ENCODE measurements around the gene TSC22D4. TPM values are rescaled to one million over a fixed set of nuclear protein-coding genes. Genes with fewer than 3 reads are reported as not detected.

TSC22D4 gene
- total RNA-seq, 1 experiment from 2014 or later = 68.8 TPM

DNA sequence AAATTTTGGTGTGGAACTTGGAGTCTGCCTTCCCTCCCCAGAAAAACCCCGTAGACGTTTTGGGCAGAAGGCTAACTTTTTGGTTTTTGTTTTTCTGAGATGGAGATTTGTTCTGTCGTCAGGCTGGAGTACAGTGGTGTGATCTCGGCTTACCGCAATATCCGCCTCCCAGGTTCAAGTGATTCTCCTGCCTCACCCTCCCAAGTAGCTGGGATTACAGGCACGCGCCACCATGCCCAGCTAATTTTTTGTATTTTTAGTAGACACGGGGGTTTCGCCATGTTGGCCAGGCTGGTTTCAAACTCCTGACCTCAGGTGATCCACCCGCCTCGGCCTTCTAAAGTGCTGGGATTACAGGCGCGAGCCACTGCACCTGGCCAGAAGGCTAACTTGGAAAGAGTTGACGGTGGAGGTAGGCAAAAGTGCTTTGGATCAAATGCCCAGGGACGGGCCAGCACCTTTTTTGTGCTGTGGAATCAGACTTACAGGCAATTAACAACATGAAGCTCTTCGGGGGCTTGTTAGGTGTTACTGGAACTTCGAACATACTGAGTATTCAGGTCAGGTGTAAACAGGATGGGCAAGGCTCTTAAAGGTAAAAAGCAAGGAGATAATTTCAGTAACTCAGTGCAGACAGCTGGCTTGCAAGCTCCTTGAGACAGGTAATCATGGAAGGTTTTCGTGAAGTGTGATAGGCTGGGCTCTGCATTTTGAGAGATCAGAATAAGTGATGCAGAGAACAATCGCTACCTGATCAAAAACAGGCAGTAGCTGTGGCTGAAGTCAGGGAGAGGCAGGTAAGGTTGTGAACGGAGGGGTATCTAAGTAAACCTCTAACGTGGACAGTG lies 44.5 kb downstream of the TSC22D4 start:
- peaks cover 40% of the 10 kb centered on the region for H3K4me1 ChIP-seq (replicated peaks; ENCODE audit: insufficient read depth)
- no peaks in the 10 kb centered on the region for H3K9me3 ChIP-seq (ENCODE audit: insufficient read depth, low read depth)
- peak overlapping the region; percentile 77 for H3K27ac ChIP-seq
- H3K27me3 ChIP-seq (ENCODE audit: insufficient read depth, low read depth) = no peaks in the 10 kb centered on the region
- ChIA-PET CTCF (no interaction called here), POLR2A (ENCODE audit: unreplicated experiment) (no interaction called here)
- H3F3A ChIP-seq (ENCODE audit: insufficient read depth, low read depth) = peaks cover 59% of the 10 kb centered on the region
- H3K79me2 ChIP-seq (ENCODE audit: low read depth) = peaks cover 61% of the 10 kb centered on the region
- no peak for DNase-seq
- H4K20me1 ChIP-seq (ENCODE audit: insufficient read depth) = peaks cover 6% of the 10 kb centered on the region
- peak overlapping the region; percentile 96 for H3K4me2 ChIP-seq
- H2AFZ ChIP-seq = no peak overlapping the region
- no TSS peak for BruUV-seq (replicated peaks)
- intact Hi-C loops (cut with micrococcal nuclease; ENCODE audit: unreplicated experiment) = no loop called here
- peaks cover 26% of the 10 kb centered on the region; the same call in 1 of the 2 replicates for H3K36me3 ChIP-seq (ENCODE audit: low read depth)
- H3K4me3 ChIP-seq = peak overlapping the region; percentile 87
- H3K9me2 ChIP-seq (ENCODE audit: insufficient read depth) = no peaks in the 10 kb centered on the region
- TF ChIP-seq, protein P1, sequence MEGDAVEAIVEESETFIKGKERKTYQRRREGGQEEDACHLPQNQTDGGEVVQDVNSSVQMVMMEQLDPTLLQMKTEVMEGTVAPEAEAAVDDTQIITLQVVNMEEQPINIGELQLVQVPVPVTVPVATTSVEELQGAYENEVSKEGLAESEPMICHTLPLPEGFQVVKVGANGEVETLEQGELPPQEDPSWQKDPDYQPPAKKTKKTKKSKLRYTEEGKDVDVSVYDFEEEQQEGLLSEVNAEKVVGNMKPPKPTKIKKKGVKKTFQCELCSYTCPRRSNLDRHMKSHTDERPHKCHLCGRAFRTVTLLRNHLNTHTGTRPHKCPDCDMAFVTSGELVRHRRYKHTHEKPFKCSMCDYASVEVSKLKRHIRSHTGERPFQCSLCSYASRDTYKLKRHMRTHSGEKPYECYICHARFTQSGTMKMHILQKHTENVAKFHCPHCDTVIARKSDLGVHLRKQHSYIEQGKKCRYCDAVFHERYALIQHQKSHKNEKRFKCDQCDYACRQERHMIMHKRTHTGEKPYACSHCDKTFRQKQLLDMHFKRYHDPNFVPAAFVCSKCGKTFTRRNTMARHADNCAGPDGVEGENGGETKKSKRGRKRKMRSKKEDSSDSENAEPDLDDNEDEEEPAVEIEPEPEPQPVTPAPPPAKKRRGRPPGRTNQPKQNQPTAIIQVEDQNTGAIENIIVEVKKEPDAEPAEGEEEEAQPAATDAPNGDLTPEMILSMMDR (conservative IDR thresholded peaks at IDR 0.05) = no peak
- no peak for TF ChIP-seq EZH2 (IDR thresholded peaks at IDR 0.05; ENCODE audit: low read depth)

DNA sequence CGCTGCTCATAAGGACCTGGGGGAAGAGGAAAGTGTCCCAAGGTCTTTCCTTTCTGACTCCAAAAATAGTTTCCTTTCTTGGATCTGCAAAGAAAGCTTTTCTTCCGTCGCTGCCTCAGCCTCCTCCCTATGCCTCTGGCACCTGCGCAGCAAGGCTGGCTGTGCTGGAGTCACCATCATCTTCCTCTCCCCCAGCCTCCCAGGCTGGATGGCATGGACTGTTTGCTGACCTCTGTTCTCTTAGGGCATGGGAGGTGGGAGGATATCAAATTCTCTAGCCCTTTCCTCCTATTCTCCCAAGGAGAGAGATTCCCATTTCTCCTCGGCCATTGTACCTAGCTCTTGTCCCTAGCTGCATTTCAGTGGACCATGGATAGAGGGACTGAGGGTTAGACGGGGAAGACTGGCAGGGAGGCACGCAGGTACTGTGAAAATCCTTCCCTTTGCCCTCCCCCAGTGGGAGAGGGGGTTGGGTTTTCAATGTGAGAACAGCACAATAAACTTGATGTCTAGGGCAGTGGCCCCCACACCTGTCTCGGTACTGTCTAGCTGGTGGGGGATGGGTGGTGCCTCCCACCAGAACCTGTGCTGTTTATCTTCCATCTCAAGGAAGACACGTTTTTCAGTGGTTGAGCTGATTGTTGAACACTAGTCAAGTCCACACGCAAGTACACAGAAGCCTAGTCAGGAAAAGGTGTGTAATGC lies 45.3 kb downstream of the TSC22D4 start:
- H3K4me2 ChIP-seq = peak overlapping the region; percentile 96
- ChIA-PET CTCF (interaction anchor here (0.5 kb wide), 1 partner anchor 295 kb away, joined by 4 read pairs; no protein-coding TSS in a partner anchor), POLR2A (ENCODE audit: unreplicated experiment) (no interaction called here)
- H3F3A ChIP-seq (ENCODE audit: insufficient read depth, low read depth) = peaks cover 55% of the 10 kb centered on the region
- peaks cover 6% of the 10 kb centered on the region for H4K20me1 ChIP-seq (ENCODE audit: insufficient read depth)
- H3K79me2 ChIP-seq (ENCODE audit: low read depth) = peaks cover 61% of the 10 kb centered on the region
- H3K36me3 ChIP-seq (ENCODE audit: low read depth) = peaks cover 26% of the 10 kb centered on the region; the same call in 1 of the 2 replicates
- H3K9me2 ChIP-seq (ENCODE audit: insufficient read depth) = no peaks in the 10 kb centered on the region
- no peak for DNase-seq
- no peaks in the 10 kb centered on the region for H3K9me3 ChIP-seq (ENCODE audit: insufficient read depth, low read depth)
- intact Hi-C loops (cut with micrococcal nuclease; ENCODE audit: unreplicated experiment) = no loop called here
- BruUV-seq (replicated peaks) = no TSS peak
- H3K4me1 ChIP-seq (replicated peaks; ENCODE audit: insufficient read depth) = peaks cover 40% of the 10 kb centered on the region
- peak overlapping the region; percentile 87; the same call in 1 of the 2 replicates for H3K4me3 ChIP-seq
- no peaks in the 10 kb centered on the region for H3K27me3 ChIP-seq (ENCODE audit: insufficient read depth, low read depth)
- no peak overlapping the region for H2AFZ ChIP-seq
- TF ChIP-seq, protein P1 (conservative IDR thresholded peaks at IDR 0.05) = no peak
- H3K27ac ChIP-seq = no peak overlapping the region

DNA sequence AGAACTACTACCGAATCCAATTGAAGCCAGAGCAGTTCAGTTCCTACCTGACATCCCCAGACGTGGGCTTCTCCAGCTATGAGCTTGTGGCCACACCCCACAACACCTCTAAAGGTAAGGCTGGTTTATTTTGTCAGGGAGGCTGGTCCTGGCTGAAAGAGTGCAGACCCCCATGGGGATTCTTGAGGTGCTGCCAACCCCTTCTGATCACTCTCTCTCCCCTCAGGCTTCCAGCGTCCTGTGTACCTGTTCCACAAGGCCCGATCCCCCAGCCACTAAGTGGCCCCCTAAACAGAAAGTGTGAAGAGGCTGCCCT lies 45.8 kb downstream of the TSC22D4 start:
- POLR2A ChIA-PET (ENCODE audit: unreplicated experiment) = no interaction called here
- no TSS peak for BruUV-seq (replicated peaks)
- TF ChIP-seq, protein P1 (conservative IDR thresholded peaks at IDR 0.05) = no peak
- no peak for TF ChIP-seq EZH2 (IDR thresholded peaks at IDR 0.05; ENCODE audit: low read depth)
- H2AFZ ChIP-seq = no peak overlapping the region
- CTCF ChIA-PET = interaction anchor here (0.5 kb wide), 1 partner anchor 294 kb away, joined by 4 read pairs; no protein-coding TSS in a partner anchor
- no peak overlapping the region for H3K27ac ChIP-seq
- intact Hi-C loops (cut with micrococcal nuclease; ENCODE audit: unreplicated experiment) = no loop called here
- 0 out of 2 replicates have a peak overlapping the region, but pooled peaks have one; percentile 17 for H3K4me2 ChIP-seq
- peaks cover 61% of the 10 kb centered on the region for H3K79me2 ChIP-seq (ENCODE audit: low read depth)
- H3K9me2 ChIP-seq (ENCODE audit: insufficient read depth) = no peaks in the 10 kb centered on the region
- H4K20me1 ChIP-seq (ENCODE audit: insufficient read depth) = peaks cover 6% of the 10 kb centered on the region
- no peaks in the 10 kb centered on the region for H3K9me3 ChIP-seq (ENCODE audit: insufficient read depth, low read depth)
- H3K36me3 ChIP-seq (ENCODE audit: low read depth) = peaks cover 26% of the 10 kb centered on the region; the same call in 1 of the 2 replicates
- H3K4me3 ChIP-seq = no peak overlapping the region
- H3K27me3 ChIP-seq (ENCODE audit: insufficient read depth, low read depth) = no peaks in the 10 kb centered on the region
- H3F3A ChIP-seq (ENCODE audit: insufficient read depth, low read depth) = peaks cover 54% of the 10 kb centered on the region
- DNase-seq = no peak
- peaks cover 40% of the 10 kb centered on the region for H3K4me1 ChIP-seq (replicated peaks; ENCODE audit: insufficient read depth)
